H1 (cell line): Measurements from ENCODE around the gene DBF4B.

ENCODE experiments used
- EP300 ChIP-seq, 2 experiments: IDR thresholded peaks; 1 replicate in 1 of 2; 2 replicates in 1 of 2; pipeline ENCODE4 v1.6.1; 2011 to 2012; ENCODE audit warnings: low read depth in 2 of 2, low read length in 2 of 2, mild to moderate bottlenecking in 2 of 2, borderline replicate concordance in 1 of 2, inconsistent platforms in 1 of 2, moderate library complexity in 1 of 2
- POLR2A ChIP-seq, 2 experiments: IDR thresholded peaks; 1 replicate in 1 of 2; 2 replicates in 1 of 2; pipeline ENCODE4 v1.6.1; 2011; ENCODE audit warnings: low read depth in 2 of 2, low read length in 2 of 2, mild to moderate bottlenecking in 2 of 2; ENCODE audit errors: control extremely low read depth in 1 of 2
- TF ChIP-seq, protein P1 (sequence below): IDR thresholded peaks from 2 replicates; pipeline ENCODE4 v1.6.1; 2011; ENCODE audit warnings: low read length, improper control_type of control experiment
- TF ChIP-seq, protein P2 (sequence below), 3 experiments: IDR thresholded peaks; 1 replicate in 2 of 3; 2 replicates in 1 of 3; pipeline versions ENCODE4 v1.5.1 to v1.6.1; 2011; ENCODE audit warnings: low read length in 3 of 3, mild to moderate bottlenecking in 3 of 3, inconsistent platforms in 2 of 3, low read depth in 1 of 3, moderate library complexity in 1 of 3; ENCODE audit not compliant: insufficient read depth in 1 of 3; ENCODE audit errors: control extremely low read depth in 1 of 3
- TF ChIP-seq, protein P3 (sequence below): IDR thresholded peaks from 2 replicates; pipeline ENCODE4 v1.6.1; 2012; ENCODE audit warnings: inconsistent platforms

DNA sequence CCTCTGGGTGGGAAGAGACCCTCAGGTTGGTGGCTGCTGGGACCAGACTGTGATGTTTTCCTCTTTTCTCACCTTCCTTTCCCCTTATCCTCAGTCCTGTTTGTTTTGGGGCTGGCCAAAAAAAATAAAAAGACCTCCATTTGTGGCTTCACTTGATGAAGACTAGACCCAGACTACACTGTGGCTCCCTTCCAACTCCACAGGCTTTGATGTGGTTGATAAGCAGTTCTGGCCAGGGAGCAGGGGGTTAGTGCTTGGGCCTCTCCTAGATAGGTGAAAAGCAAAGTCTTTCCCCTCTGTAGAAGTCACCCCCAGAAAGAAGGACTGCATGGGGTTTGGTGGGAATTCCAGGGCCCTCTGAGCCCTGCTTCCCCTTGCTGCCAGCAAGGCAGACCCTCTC lies 39.1 kb downstream of the DBF4B start:
- TF ChIP-seq, protein P1, sequence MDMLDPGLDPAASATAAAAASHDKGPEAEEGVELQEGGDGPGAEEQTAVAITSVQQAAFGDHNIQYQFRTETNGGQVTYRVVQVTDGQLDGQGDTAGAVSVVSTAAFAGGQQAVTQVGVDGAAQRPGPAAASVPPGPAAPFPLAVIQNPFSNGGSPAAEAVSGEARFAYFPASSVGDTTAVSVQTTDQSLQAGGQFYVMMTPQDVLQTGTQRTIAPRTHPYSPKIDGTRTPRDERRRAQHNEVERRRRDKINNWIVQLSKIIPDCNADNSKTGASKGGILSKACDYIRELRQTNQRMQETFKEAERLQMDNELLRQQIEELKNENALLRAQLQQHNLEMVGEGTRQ: no peak
- TF ChIP-seq, protein P2, sequence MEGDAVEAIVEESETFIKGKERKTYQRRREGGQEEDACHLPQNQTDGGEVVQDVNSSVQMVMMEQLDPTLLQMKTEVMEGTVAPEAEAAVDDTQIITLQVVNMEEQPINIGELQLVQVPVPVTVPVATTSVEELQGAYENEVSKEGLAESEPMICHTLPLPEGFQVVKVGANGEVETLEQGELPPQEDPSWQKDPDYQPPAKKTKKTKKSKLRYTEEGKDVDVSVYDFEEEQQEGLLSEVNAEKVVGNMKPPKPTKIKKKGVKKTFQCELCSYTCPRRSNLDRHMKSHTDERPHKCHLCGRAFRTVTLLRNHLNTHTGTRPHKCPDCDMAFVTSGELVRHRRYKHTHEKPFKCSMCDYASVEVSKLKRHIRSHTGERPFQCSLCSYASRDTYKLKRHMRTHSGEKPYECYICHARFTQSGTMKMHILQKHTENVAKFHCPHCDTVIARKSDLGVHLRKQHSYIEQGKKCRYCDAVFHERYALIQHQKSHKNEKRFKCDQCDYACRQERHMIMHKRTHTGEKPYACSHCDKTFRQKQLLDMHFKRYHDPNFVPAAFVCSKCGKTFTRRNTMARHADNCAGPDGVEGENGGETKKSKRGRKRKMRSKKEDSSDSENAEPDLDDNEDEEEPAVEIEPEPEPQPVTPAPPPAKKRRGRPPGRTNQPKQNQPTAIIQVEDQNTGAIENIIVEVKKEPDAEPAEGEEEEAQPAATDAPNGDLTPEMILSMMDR (IDR thresholded peaks at IDR 0.05; ENCODE audit: control extremely low read depth in 1 of 3, insufficient read depth in 1 of 3, low read depth in 1 of 3, low read length in 3 of 3): no peak
- TF ChIP-seq EP300 (IDR thresholded peaks at IDR 0.05; ENCODE audit: borderline replicate concordance in 1 of 2, low read depth in 2 of 2, low read length in 2 of 2) (no peak), POLR2A (IDR thresholded peaks at IDR 0.05; ENCODE audit: control extremely low read depth in 1 of 2, low read depth in 2 of 2, low read length in 2 of 2) (no peak)
- TF ChIP-seq, protein P3, sequence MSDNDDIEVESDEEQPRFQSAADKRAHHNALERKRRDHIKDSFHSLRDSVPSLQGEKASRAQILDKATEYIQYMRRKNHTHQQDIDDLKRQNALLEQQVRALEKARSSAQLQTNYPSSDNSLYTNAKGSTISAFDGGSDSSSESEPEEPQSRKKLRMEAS: no peak
